Natural killer cell treated with Interleukin-12 subunit alpha and Interleukin-12 subunit beta and Interleukin-15 and Interleukin-18, amount 100 ng/mL, for 72 hours (primary cell): ENCODE measurements around the gene TPBGL. TPM values are rescaled to one million over a fixed set of nuclear protein-coding genes. Genes with fewer than 3 reads are reported as not detected.

ENCODE experiments used
- ATAC-seq, 2 donors: fragments of 150-1000 bp; cut with Tn5 transposase in 1 of 2; sonication (Bioruptor Pico), chemical (Tn5 transposase) in 1 of 2; 2 replicates each; pipeline ENCODE4 v1.10.0; 2021
- DNase-seq: peaks from one replicate; pipeline ENCODE4 v3.0.0; 2022; ENCODE audit warnings: low spot score
- H3K27ac Mint-ChIP-seq, 2 donors: 1 replicate in 1 of 2; 2 replicates in 1 of 2; pipeline ENCODE4 v1.8.0; 2022; ENCODE audit warnings: mixed read lengths in 2 of 2, mild to moderate bottlenecking in 1 of 2, moderate library complexity in 1 of 2
- H3K27me3 Mint-ChIP-seq, 2 donors: 1 replicate in 1 of 2; 2 replicates in 1 of 2; pipeline ENCODE4 v1.8.0; 2022; ENCODE audit warnings: mixed read lengths in 2 of 2
- H3K36me3 Mint-ChIP-seq: one replicate; pipeline ENCODE4 v1.8.0; 2022; ENCODE audit warnings: mixed read lengths
- H3K4me1 Mint-ChIP-seq, 2 donors: 1 replicate in 1 of 2; 2 replicates in 1 of 2; pipeline ENCODE4 v1.8.0; 2022; ENCODE audit warnings: low read depth in 2 of 2, mixed read lengths in 2 of 2, mild to moderate bottlenecking in 1 of 2
- H3K4me3 Mint-ChIP-seq: one replicate; pipeline ENCODE4 v1.8.0; 2022; ENCODE audit warnings: mixed read lengths
- H3K9me3 Mint-ChIP-seq: 2 replicates; pipeline ENCODE4 v1.8.0; 2022; ENCODE audit warnings: mixed read lengths
- total RNA-seq, 2 donors: library from RNA; stranded (reverse); gene quantifications; one replicate each; pipeline ENCODE4 v1.2.3, GENCODE V29; 2022

The TPBGL gene
- total RNA-seq, 2 donors from 2014 or later: 0.14 to 0.43 TPM

DNA sequence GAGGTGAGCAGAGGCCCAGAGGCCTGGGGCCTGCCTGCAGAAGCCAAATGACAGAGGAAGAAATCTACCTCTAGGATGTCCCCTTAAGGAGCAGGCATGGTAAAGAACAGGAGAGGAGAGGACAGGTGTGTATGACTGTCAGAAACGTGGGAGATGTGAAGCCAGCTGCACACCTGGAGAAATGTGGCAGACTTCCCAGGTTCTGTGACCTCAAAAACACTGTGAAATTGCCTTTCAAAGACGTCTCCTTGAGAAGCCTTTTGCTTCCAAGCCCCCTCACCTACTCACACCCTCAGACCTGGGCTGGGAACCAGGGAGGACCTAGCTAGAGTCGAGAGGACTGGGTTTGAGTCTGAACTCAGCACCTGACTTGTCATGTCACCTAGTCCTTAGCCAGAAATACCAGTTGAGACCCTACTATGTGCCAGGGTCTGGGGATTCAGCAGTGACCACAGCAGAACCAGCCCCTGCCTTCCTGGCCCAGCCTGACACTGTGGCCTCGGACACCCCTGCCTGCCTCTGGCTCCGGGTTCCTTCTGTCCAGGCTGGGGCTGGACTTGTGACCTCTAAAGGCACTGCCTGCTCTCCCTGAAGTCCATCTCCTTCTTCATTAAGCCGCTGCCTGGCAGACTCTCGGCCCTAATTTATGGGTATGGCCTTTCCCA, 5.6 kb downstream of the TPBGL start:
- DNase-seq (no peak), ATAC-seq (no peak)
- H3K9me3 Mint-ChIP-seq: no peaks in the 10 kb centered on the region
- H3K4me3 Mint-ChIP-seq: no peak overlapping the region
- no peak overlapping the region for H3K27ac Mint-ChIP-seq
- peaks cover 24 to 27% of the 10 kb centered on the region in 2 donors for H3K27me3 Mint-ChIP-seq
- peaks cover 0 to 9% of the 10 kb centered on the region in 2 donors for H3K4me1 Mint-ChIP-seq
- H3K36me3 Mint-ChIP-seq: no peaks in the 10 kb centered on the region

GRCh38 chr11:75246671-75247350, 6.2 kb downstream of the TPBGL start:
- Mint-ChIP-seq H3K4me1 (peaks cover 0 to 9% of the 10 kb centered on the region in 2 donors), H3K27me3 (peaks cover 28 to 33% of the 10 kb centered on the region in 2 donors), H3K9me3 (no peaks in the 10 kb centered on the region), H3K36me3 (no peaks in the 10 kb centered on the region), H3K27ac (no peak overlapping the region), H3K4me3 (no peak overlapping the region)
- ATAC-seq: no peak
- DNase-seq: no peak

DNA sequence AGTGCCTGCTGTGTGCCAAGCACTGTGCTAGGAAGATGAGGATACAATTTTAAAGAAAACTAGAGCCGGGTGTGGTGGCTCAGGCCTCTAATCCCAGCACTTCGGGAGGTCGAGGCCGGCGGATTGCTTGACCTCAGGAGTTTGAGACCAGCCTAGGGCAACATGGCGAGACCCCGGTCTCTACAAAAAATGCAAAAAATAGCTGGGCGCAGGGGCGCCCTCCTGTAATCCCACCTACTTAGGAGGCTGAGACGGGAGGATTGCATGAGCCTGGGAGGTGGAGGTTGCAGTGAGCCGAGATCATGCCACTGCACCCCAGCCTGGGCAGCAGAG, 8.3 kb downstream of the TPBGL start:
- no peaks in the 10 kb centered on the region for H3K9me3 Mint-ChIP-seq
- peaks cover 0 to 4% of the 10 kb centered on the region in 2 donors for H3K4me1 Mint-ChIP-seq
- no peak overlapping the region for H3K27ac Mint-ChIP-seq
- H3K4me3 Mint-ChIP-seq: no peak overlapping the region
- ATAC-seq (peak in 1 of 2 donors; percentile 32), DNase-seq (no peak)
- H3K27me3 Mint-ChIP-seq: peaks cover 15 to 18% of the 10 kb centered on the region in 2 donors
- H3K36me3 Mint-ChIP-seq: no peaks in the 10 kb centered on the region

DNA sequence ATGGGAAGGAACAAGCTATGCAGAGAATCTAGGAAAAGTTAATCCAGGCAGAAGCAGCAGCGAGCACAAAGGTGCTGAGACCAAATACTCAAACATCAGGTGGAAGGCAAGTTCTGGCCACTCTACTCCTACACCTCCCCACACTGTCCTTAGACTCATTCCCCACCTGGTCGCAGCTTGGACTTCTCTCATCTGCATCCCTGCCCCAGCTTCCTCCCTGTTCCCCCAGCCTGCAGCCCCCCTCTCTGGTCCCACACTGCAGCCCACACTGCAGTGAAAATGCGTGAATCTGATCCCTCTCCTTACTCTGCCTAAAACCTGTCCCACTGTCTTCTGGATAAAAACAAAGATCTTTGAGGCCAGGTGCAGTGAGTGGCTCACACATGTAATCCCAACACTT, 9.1 kb downstream of the TPBGL start:
- H3K4me3 Mint-ChIP-seq: no peak overlapping the region
- DNase-seq (no peak), ATAC-seq (no peak)
- no peaks in the 10 kb centered on the region for H3K9me3 Mint-ChIP-seq
- H3K4me1 Mint-ChIP-seq: peaks cover 0 to 4% of the 10 kb centered on the region in 2 donors
- H3K36me3 Mint-ChIP-seq: no peaks in the 10 kb centered on the region
- peaks cover 15 to 18% of the 10 kb centered on the region in 2 donors for H3K27me3 Mint-ChIP-seq
- no peak overlapping the region for H3K27ac Mint-ChIP-seq

DNA sequence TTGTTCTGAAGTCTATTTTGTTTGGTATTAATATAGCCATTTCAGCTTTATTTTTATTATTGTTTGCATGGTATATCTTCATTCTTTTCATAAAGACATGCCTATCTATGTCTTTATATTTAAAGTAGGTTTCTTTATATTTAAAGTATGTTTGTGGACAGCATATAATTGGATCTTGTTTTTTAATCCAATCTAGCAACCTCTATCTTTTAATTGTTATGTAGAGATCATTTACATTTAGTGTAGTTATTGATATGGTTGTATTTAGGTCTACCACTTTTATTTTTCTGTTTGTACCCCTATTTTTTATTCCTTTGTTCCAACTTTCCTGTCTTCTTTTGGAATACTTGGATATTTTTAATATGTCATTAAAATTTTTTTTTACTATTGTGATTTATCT, 13.8 kb downstream of the TPBGL start:
- no peaks in the 10 kb centered on the region for H3K9me3 Mint-ChIP-seq
- DNase-seq: no peak
- no peak for ATAC-seq
- no peak overlapping the region for H3K27ac Mint-ChIP-seq
- H3K4me1 Mint-ChIP-seq: no peaks in the 10 kb centered on the region
- peaks cover 10 to 26% of the 10 kb centered on the region in 2 donors for H3K27me3 Mint-ChIP-seq
- H3K36me3 Mint-ChIP-seq: no peaks in the 10 kb centered on the region
- no peak overlapping the region for H3K4me3 Mint-ChIP-seq

GRCh38 chr11:75260396-75261170, 20.0 kb downstream of the TPBGL start:
- no peak for ATAC-seq
- H3K4me3 Mint-ChIP-seq: no peak overlapping the region
- no peak for DNase-seq
- H3K9me3 Mint-ChIP-seq: no peaks in the 10 kb centered on the region
- H3K27ac Mint-ChIP-seq: peak overlapping the region; percentile 64 to 78
- H3K4me1 Mint-ChIP-seq: peaks cover 32 to 36% of the 10 kb centered on the region in 2 donors
- H3K27me3 Mint-ChIP-seq: peaks cover 4 to 8% of the 10 kb centered on the region in 2 donors
- no peaks in the 10 kb centered on the region for H3K36me3 Mint-ChIP-seq

DNA sequence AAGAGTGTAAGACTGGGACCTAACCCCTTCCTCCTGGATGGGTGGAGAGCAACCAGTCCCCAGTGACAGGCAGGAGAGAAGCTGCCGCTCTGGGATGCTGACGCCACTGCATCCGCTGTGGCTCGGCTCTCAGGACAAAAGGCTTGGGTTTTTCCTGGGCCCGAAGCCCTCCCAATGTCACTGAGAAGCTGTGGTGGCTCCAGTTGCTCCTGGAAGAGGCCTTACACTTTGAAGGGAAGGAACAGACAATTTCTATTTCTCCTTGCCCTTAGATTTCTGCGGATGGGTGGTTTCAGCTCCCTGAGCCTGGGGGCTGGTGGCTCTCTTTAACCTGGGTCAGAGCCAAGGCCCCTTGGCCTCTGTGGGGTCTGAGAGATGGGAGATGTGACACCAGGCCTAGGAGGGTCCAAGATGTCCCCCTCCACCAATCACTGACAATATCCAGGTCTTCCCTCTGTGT, 21.4 kb downstream of the TPBGL start:
- ATAC-seq: no peak
- no peak for DNase-seq
- Mint-ChIP-seq H3K4me3 (no peak overlapping the region), H3K9me3 (no peaks in the 10 kb centered on the region), H3K27me3 (no peaks in the 10 kb centered on the region), H3K4me1 (peaks cover 32 to 36% of the 10 kb centered on the region in 2 donors), H3K36me3 (no peaks in the 10 kb centered on the region), H3K27ac (peak overlapping the region; percentile 64 to 78)

GRCh38 chr11:75262436-75262835, 21.9 kb downstream of the TPBGL start:
- no peaks in the 10 kb centered on the region for H3K27me3 Mint-ChIP-seq
- peaks cover 32 to 36% of the 10 kb centered on the region in 2 donors for H3K4me1 Mint-ChIP-seq
- no peaks in the 10 kb centered on the region for H3K9me3 Mint-ChIP-seq
- DNase-seq: no peak
- peak overlapping the region; percentile 64 to 78 for H3K27ac Mint-ChIP-seq
- no peak for ATAC-seq
- no peak overlapping the region for H3K4me3 Mint-ChIP-seq
- H3K36me3 Mint-ChIP-seq: no peaks in the 10 kb centered on the region

- no peak for DNase-seq
- Mint-ChIP-seq H3K36me3 (no peaks in the 10 kb centered on the region), H3K4me1 (peaks cover 32 to 36% of the 10 kb centered on the region in 2 donors), H3K9me3 (no peaks in the 10 kb centered on the region), H3K4me3 (no peak overlapping the region), H3K27ac (peak overlapping the region; percentile 74), H3K27me3 (no peaks in the 10 kb centered on the region)
- no peak for ATAC-seq
Observed at GRCh38 chr11:75262961-75263852, 22.6 kb downstream of the TPBGL start.

DNA sequence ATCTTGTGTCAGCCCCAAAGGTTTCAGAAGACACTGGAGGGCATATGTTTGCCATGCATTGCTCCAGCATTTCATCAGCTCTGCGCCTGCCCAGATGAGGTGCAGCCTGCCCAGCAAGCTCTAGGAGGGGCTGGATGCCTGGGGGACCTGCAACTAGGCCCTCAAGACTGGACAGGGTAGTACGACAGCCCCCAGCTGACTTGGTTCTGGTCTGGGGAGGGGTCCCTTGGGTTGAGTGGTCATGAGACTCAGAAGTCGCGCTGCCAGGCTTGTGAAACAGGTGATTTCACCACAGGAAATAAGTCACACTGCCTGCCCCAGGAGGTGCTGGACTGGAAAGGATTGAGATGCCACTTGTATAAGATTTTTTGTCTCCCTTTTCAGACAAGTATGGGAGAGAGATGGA, 23.4 kb downstream of the TPBGL start:
- H3K36me3 Mint-ChIP-seq: no peaks in the 10 kb centered on the region
- H3K4me1 Mint-ChIP-seq: peaks cover 32 to 36% of the 10 kb centered on the region in 2 donors
- no peak for DNase-seq
- H3K9me3 Mint-ChIP-seq: no peaks in the 10 kb centered on the region
- peak; percentile 55 to 64 for ATAC-seq
- peak overlapping the region; percentile 74 for H3K27ac Mint-ChIP-seq
- H3K4me3 Mint-ChIP-seq: no peak overlapping the region
- H3K27me3 Mint-ChIP-seq: no peaks in the 10 kb centered on the region

DNA sequence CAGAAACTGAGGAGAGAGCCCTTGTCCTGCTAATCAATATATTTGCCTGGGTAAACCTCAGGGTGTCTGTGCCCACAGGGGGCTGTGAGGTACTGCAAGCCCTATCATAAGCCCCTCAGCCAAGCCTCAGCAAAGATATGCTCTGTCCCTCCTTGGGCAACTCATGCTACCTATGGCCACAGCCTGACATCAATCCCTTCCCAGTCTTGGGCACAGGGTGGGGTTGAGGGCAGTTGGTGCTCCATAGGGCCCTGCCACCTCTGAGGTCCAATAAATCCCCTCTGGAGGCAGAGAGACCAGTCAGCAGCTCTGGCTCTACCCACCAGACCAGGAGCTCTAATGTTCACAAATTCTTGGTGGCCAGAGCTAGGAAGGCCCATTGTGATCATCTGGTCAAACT, 23.8 kb downstream of the TPBGL start:
- peak overlapping the region; percentile 74 for H3K27ac Mint-ChIP-seq
- peaks cover 32 to 36% of the 10 kb centered on the region in 2 donors for H3K4me1 Mint-ChIP-seq
- peak; percentile 24 to 29 for ATAC-seq
- no peaks in the 10 kb centered on the region for H3K36me3 Mint-ChIP-seq
- no peaks in the 10 kb centered on the region for H3K9me3 Mint-ChIP-seq
- H3K4me3 Mint-ChIP-seq: no peak overlapping the region
- no peak for DNase-seq
- no peaks in the 10 kb centered on the region for H3K27me3 Mint-ChIP-seq

GRCh38 chr11:75264971-75265370, 24.4 kb downstream of the TPBGL start:
- no peak for ATAC-seq
- H3K4me3 Mint-ChIP-seq: no peak overlapping the region
- no peaks in the 10 kb centered on the region for H3K27me3 Mint-ChIP-seq
- H3K27ac Mint-ChIP-seq: peak overlapping the region; percentile 74
- H3K9me3 Mint-ChIP-seq: no peaks in the 10 kb centered on the region
- H3K4me1 Mint-ChIP-seq: peaks cover 26 to 30% of the 10 kb centered on the region in 2 donors
- DNase-seq: no peak
- no peaks in the 10 kb centered on the region for H3K36me3 Mint-ChIP-seq

DNA sequence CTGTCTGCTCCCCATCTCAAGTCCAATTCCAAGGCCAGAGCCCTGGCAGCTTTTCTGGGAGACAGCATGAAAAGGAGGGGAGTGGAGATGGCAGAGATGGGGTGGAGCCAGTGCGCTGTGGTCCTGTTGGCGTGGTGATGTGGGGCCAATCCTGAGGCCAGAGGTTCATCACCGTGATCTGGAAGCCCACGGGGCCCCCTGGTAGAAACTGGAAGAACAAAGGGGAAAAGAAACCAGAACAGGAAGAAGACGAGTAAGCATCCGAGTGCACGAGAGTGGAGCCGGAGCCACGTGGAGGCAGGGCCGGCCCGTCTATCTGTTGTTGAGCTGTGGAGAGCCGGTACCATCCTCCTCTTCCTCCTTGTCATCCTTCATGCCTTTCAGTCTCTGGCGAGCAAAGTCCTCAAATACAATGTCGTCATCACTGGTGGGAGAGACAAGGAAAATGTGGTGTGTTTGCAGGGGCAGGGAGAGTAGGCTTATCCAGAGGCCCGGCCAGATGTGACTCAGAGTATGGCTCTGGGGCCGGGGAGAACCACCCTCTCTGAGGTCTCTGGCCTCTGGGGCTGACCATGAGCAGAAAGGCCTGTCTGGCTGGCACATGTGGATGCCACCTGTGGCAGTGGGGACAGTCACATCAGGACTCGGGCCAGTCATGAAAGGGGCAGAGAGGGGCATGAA, 25.4 kb downstream of the TPBGL start:
- peak overlapping the region in 1 of 2 donors; percentile 48 for H3K27ac Mint-ChIP-seq
- no peak for DNase-seq
- H3K4me1 Mint-ChIP-seq: peaks cover 18 to 25% of the 10 kb centered on the region in 2 donors

More for the DNA sequence above, 25.4 kb downstream of the TPBGL start:
- no peaks in the 10 kb centered on the region for H3K27me3 Mint-ChIP-seq
- H3K36me3 Mint-ChIP-seq: no peaks in the 10 kb centered on the region
- H3K9me3 Mint-ChIP-seq: no peaks in the 10 kb centered on the region
- ATAC-seq: no peak
- no peak overlapping the region for H3K4me3 Mint-ChIP-seq
